HG03139 (cell line): Measurements from ENCODE around the gene LMTK2.

ENCODE experiments used
- ATAC-seq: cut with Tn5 transposase; IDR thresholded peaks from one replicate; pipeline ENCODE4 v1.9.1; 2021; ENCODE audit not compliant: unreplicated experiment

Gene LMTK2

GRCh38 chr7:98174334-98175259, 67.9 kb downstream of the LMTK2 start:
- ATAC-seq, result no peak

- no peak for ATAC-seq
These were observed 68.7 kb downstream of the LMTK2 start for GRCh38 chr7:98175260-98175940.

- no peak for ATAC-seq
These were observed 70.9 kb downstream of the LMTK2 start for GRCh38 chr7:98177553-98177952.

- ATAC-seq, result no peak
These were observed 71.7 kb downstream of the LMTK2 start for GRCh38 chr7:98178321-98178720.

GRCh38 chr7:98178762-98179490, 72.3 kb downstream of the LMTK2 start:
- ATAC-seq, result no peak

GRCh38 chr7:98180751-98181150, 74.1 kb downstream of the LMTK2 start:
- ATAC-seq, result no peak

- ATAC-seq, result no peak
These were observed 78.4 kb downstream of the LMTK2 start for GRCh38 chr7:98185101-98185500.

GRCh38 chr7:98186452-98187137, 79.9 kb downstream of the LMTK2 start:
- ATAC-seq, result no peak

- no peak for ATAC-seq
These were observed 80.5 kb downstream of the LMTK2 start for GRCh38 chr7:98187138-98187502.

- no peak for ATAC-seq
These were observed 82.9 kb downstream of the LMTK2 start for GRCh38 chr7:98189559-98189958.

- no peak for ATAC-seq
These were observed 85.2 kb downstream of the LMTK2 start for GRCh38 chr7:98191668-98192431.

GRCh38 chr7:98192781-98193457, 86.3 kb downstream of the LMTK2 start:
- no peak for ATAC-seq

GRCh38 chr7:98193474-98194180, 87.0 kb downstream of the LMTK2 start:
- no peak for ATAC-seq

- ATAC-seq, result no peak
These were observed 87.5 kb downstream of the LMTK2 start for GRCh38 chr7:98194186-98194585.

GRCh38 chr7:98194672-98195457, 88.2 kb downstream of the LMTK2 start:
- ATAC-seq, result no peak

GRCh38 chr7:98196706-98197605, 90.3 kb downstream of the LMTK2 start:
- no peak for ATAC-seq

- no peak for ATAC-seq
These were observed 92.5 kb downstream of the LMTK2 start for GRCh38 chr7:98199131-98199530.
